Activated naive CD4-positive, alpha-beta T cell treated with anti-CD3 and anti-CD28 coated beads, Interleukin-2, amount 50 U/mL, for 16 hours (primary cell): ENCODE data around the gene CADM1.

Experiments
- DNase-seq: peaks from one replicate; pipeline ENCODE4 v3.0.0-alpha.2; 2020

CADM1 gene

DNA sequence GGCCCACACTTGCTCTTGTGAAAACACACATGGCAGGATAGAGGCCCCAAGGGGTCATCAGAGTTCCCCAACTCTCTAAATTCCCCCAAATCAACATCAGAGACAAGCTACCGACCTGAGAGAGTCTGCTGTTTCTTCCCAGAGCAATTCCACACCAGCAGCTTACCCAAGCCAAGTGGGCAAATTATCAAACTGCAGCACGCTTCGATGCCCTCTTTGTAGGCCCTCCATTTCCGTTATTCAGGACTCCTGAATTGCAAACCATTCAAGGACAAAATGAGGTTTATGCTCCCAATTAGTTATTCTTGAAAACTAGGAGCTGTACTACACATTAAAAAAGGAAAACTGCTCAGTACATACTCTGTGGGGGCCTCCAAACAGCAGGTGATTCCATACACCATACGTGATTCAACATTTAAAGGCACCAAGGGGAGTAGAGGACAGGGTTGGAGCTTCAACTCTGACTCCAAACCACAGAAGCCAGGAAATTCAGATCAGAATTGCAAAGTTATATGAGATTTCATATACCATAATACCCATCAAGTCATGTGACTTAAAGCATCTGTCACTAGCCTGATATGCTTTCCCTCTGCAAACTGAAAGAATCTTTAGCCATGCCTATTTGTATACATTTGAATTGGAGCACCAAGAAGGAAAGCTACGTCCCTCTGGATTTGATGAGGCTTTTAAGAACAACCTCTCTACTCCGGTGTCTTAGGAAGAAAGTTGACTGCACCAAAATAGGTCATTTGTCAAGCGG lies 234.8 kb downstream of the CADM1 start:
- no peak for DNase-seq

GRCh38 chr11:115267871-115268270 lies 236.3 kb downstream of the CADM1 start:
- DNase-seq, result no peak

DNA sequence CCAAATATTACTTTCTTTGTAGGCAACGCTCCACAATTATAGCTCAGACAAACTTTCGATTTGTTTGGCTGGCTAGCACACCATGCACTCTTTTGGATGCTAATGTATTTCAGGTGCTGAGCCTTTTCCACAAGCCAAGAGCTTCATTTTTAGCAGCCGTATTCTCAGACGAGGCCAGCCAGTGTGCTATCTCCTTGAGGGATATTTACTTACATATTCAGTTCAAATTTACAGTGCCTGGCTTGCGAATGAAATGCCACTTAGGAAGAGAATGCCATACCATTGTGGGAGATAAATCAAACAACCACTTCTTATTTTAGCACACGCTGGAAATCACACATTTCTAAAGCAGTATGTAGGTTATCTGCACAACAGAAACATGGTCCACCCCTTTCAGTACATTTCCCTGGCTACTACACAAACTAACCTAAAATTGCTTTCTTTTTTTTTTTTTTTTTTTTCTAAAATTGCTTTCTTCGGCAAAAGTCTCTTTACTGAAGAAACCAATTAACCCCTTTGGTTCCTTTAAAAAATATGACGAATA lies 236.9 kb downstream of the CADM1 start:
- no peak for DNase-seq

DNA sequence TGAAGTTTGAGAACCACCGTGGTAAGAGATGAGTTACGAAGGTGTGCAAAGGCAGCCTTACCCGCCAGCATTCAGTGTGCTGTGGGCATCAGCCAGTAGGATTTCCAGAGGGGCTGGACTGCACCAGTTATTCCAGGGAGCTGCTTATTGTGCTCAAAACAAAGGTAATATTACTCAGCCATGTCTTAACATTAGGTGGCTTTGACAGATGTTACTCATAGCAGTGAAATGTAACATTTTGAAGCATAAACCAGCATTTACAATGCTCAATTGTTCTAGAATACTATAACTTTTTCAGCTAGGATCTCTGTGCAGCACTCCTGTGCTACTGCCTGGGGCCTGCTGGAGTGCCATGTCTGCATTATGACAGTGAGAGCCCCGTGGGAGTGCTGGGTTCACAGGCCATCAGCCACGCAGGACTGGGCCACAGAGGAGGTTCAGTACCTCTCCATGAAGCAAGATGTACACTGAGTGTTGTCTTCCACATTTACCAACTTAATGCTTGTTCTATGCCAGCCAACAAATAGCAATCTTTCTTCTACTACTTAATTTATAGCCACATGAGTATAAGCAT lies 238.1 kb downstream of the CADM1 start:
- DNase-seq, result no peak

DNA sequence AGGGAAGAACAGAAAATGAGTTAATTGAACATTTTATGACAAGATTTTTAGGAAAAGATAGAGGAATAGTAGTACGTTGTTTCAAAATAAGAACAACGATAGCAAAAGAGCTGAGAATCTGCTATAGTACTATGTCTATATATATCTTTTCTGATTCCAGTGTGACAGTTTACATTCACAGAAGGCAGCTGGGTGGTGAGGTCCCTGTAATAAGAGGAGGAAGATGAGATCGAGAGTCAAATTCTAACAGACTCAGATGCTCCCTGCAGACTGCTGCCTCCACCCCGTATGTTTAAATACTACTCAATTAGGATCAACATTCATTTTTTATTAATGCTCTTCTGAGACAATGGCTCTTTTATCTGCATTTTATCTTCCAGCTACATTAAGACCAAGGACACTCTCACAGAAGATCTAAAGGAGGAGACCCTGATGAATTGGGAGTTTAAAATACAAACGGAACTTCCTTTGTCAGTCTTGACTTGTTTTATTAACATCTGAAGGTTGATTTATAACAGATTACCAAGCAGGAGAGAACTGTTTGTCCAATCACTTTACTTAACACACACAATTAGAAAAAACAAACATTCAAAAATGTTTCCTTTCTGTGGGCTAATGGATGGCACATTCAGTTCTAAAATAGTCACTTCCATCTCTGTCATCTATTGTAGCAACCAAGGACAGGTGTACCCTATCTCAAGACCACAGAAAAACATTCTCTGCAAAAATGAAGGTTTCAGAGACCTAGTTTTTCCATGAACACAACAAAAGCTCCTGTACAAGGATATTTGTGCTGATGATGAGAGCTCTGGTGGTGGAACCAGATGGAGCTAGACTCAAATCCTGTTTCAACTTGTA lies 240.2 kb downstream of the CADM1 start:
- no peak for DNase-seq

- DNase-seq, result no peak
Observed at GRCh38 chr11:115258216-115258615, 246.0 kb downstream of the CADM1 start.

- DNase-seq, result no peak
Observed at GRCh38 chr11:115257678-115258077, 246.5 kb downstream of the CADM1 start.

DNA sequence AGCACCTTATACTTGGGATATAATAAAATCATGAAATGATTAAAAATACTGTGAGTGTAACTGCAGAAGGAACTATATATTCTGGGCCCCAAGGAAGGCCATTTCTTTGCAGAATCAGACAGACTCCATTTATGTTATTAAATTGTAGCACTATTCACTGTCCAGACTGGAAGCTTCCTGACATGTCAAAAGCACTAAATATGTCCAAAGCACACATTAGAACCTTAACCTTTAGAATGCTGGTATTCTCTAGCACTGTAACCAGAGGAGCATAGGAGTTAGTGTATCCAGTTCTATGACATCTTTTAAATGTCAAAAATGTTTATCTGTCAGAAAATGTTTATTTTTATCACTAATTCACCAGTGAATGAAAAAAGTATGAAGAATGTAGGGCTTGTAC lies 246.9 kb downstream of the CADM1 start:
- no peak for DNase-seq

- no peak for DNase-seq
Observed at GRCh38 chr11:115256397-115257197, 247.6 kb downstream of the CADM1 start.

GRCh38 chr11:115255006-115255762 lies 249.0 kb downstream of the CADM1 start:
- no peak for DNase-seq

GRCh38 chr11:115251126-115251525 lies 253.1 kb downstream of the CADM1 start:
- no peak for DNase-seq

DNA sequence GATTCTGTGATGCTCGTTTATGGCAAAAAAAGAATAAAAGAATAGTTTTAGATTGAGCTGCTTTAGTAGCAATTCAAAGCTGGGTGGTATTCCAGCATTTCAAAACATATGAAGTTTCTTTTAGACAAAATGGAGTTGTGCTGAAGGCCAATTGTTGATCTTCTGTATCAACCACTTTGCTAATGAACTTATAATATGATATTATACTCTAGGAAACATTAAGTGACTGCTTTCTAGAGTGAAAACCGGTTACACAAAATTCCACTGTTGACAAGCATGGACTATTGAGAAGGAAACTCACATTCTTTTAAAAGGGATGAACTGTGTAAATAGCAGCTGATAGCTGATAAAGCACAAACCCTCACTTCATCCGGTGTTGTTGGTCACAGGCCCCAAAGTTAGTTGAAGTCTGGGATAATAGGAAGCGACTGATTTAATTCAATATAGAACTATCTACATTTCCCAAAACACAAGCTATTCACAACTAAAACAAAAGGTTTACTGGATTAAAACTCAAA lies 255.1 kb downstream of the CADM1 start:
- DNase-seq, result no peak

DNA sequence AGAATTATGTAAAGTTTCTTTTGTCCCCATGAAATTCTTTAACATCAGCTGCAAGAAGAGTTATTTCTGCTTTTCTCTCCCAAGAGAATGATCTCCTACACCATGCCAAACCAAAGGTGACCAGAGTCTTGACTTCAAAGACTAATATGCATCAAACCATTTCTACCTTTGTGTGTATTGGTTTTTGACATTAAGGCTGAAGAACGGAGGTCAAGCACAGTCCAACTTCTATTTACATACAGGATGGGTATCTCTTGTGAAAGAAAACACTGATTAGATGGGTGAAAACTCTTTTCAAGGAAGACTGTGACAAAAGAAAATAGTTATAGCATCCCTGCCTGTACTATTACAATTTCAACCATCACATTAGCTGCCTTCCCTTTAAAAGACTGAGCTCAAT lies 256.3 kb downstream of the CADM1 start:
- no peak for DNase-seq

GRCh38 chr11:115247361-115247760 lies 256.9 kb downstream of the CADM1 start:
- no peak for DNase-seq

DNA sequence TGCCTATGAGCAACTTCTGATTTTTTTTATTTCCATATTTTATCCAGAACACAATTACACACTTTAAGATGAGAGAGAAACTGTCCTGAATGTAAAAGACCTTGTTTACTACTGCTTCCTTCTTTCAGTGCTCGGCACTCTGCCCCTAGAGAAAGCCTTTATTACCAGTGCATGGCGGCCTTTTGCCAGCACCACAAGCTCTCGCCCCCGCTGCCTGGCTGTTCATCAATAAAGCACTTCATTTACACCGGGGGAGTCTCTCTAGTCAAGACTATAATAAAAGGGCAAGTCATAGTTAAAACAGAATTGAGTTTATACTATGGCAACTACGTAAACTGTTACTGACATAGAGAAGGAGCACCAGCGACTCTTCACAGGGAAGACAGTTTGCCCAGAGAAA lies 259.5 kb downstream of the CADM1 start:
- no peak for DNase-seq

DNA sequence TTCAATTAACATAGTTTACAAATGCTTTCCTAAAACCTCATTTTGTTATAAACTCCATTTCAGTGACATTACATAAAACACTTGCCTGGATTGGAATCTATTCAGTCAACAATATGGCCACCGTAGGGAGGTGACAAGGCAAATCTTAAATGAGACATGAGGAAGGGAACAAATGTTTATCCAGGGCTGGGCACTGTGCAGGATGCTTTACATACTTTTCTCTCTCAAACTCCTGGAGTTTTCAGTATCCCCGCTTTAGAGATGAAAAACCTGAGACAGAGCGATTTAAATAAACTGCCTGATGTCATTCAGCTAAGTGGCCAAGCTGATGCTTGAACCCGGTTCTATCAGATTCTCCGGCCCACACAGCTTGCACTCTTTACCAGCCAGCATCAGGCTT lies 259.9 kb downstream of the CADM1 start:
- no peak for DNase-seq

DNA sequence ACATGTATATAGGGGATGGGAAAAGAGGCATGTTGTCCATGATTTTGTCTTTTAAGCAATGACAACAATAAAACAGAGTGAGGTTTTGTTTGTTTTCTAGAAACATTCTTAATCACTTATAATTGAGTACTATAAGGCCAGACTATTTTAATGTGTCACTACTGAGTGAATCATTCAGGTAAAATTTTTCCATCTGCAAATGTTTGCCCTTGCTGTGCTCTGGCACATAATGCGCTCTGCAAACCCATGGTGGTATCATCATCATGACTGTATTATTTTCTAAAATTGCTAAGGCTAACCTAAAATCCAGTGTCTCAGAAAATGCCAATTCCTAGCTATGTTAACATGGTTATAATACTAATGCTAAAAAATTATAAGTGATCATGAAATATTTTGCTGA lies 261.2 kb downstream of the CADM1 start:
- DNase-seq, result no peak

GRCh38 chr11:115241899-115242298 lies 262.3 kb downstream of the CADM1 start:
- DNase-seq, result no peak

- no peak for DNase-seq
Observed at GRCh38 chr11:115238791-115239190, 265.4 kb downstream of the CADM1 start.

GRCh38 chr11:115238086-115238485 lies 266.1 kb downstream of the CADM1 start:
- DNase-seq, result no peak

DNA sequence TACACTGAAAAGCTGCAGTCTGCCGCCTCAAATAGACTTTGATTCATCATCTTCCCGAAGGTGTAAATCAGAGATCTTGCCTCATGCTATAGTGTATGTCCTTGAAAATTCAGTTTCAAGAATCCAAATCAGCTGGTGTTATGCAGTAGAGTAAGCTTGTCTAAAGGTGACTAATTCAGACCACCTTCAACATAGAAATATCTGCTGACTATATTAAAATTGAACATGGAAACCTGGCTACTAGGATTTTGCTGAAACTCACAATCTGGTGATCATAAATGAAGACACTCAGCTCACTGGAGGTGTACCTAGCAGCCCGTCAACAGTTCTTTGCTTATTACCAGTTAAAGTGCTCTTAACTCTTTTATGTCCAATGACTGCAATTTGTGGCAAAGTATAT lies 266.6 kb downstream of the CADM1 start:
- DNase-seq, result no peak

GRCh38 chr11:115234794-115235193 lies 269.4 kb downstream of the CADM1 start:
- no peak for DNase-seq
